Measurements from ENCODE around the gene EPHA8.

DNA sequence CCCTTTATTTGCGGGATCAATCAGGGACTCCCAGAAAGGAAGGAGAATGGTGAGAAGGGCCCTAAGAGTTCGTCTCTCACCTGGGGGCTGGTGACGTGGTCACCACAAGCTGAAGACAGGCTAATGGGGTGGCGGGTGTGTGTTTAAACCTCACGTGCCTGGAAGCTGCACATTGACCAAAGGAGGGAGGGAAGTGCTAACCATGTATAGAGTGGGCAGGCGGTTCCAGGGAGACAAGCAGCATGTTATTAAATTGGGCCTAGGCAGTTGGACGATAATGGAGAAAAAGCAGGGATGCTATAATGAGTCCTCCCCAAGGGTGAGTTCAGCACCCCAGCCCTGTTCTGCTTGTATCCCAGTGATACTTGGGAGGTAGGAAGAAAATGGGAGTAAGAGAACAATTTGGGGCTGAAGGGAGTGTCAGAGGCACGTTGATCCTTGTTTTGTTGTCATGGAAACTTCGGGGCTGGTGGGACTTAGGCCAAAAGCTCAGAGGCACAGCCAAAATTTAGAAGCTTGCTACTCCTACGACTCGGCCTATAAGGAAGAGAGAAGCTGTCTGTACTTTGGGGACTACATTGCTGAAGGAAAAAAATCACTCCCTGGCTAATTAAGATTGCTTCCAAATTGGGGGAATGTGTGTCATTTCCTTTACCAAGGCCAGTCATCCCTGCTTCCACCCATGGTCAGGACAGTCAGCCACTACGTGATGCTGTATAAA, 33.2 kb upstream of the EPHA8 start:
- no peak for TF ChIP-seq ZNF384 (IDR thresholded peaks at IDR 0.05)
- no peak for TF ChIP-seq NFRKB (IDR thresholded peaks at IDR 0.05)
- no peak for TF ChIP-seq SP1 (IDR thresholded peaks at IDR 0.05)
- no peak for TF ChIP-seq ELF4 (IDR thresholded peaks at IDR 0.05)
- no peak for TF ChIP-seq SUZ12 (IDR thresholded peaks at IDR 0.05)
- TF ChIP-seq TARDBP (IDR thresholded peaks at IDR 0.05), result no peak
- no peak for TF ChIP-seq HDGF (IDR thresholded peaks at IDR 0.05; ENCODE audit: borderline replicate concordance)
- no peak for TF ChIP-seq ARNT (IDR thresholded peaks at IDR 0.05)
- TF ChIP-seq FOXM1 (IDR thresholded peaks at IDR 0.05; ENCODE audit: borderline replicate concordance), result no peak
- no peak for TF ChIP-seq BHLHE40 (IDR thresholded peaks at IDR 0.05; ENCODE audit: borderline replicate concordance)
